ENCODE measurements around the gene PAM16. TPM values are rescaled to one million over a fixed set of nuclear protein-coding genes. Genes with fewer than 3 reads are reported as not detected.
A peak's percentile ranks its signal among the peaks of the same experiment; 100 is the strongest.
"Not testable (repeated sequence)": the region's sequence is repeated elsewhere in the genome, so short reads cannot be mapped to it uniquely, and the experiment has no call there.

Gene PAM16
- polyA plus RNA-seq, result 10 to 100 TPM; 34.7 to 98.4 (median 69.5) TPM
- long read RNA-seq, donor 1, result 0 reads
- long read RNA-seq, donor 2, transcript PAM16-201 (5 exons, 587 nt), result major isoform, 8 of 9 reads
- long read RNA-seq, donor 2, partial matches to known transcripts, result 0 of 9 reads
- long read RNA-seq, donor 2, other reads (novel, unspliced or antisense), result 0 of 9 reads
- long read RNA-seq, donor 3, transcript PAM16-201 (5 exons, 587 nt), result major isoform, 12 of 15 reads
- long read RNA-seq, donor 3, partial matches to known transcripts, result 0 of 15 reads
- long read RNA-seq, donor 3, other reads (novel, unspliced or antisense), result 0 of 15 reads
- long read RNA-seq, donor 4, partial matches to known transcripts, result 0 of 2 reads
- long read RNA-seq, donor 4, other reads (novel, unspliced or antisense), result 0 of 2 reads
- long read RNA-seq, donor 5, transcript PAM16-201 (5 exons, 587 nt), result major isoform, 6 of 8 reads
- long read RNA-seq, donor 5, partial matches to known transcripts, result 0 of 8 reads
- long read RNA-seq, donor 5, other reads (novel, unspliced or antisense), result 0 of 8 reads
- long read RNA-seq, donor 6, transcript PAM16-201 (5 exons, 587 nt), result major isoform, 12 of 15 reads
- long read RNA-seq, donor 6, partial matches to known transcripts, result 0 of 15 reads
- long read RNA-seq, donor 6, other reads (novel, unspliced or antisense), result 0 of 15 reads
- long read RNA-seq, donor 7, transcript PAM16-201 (5 exons, 587 nt), result major isoform, 45 of 75 reads
- long read RNA-seq, donor 7, partial matches to known transcripts, result 24 of 75 reads
- long read RNA-seq, donor 7, other reads (novel, unspliced or antisense), result 0 of 75 reads
- long read RNA-seq, donor 8, partial matches to known transcripts, result 0 of 3 reads
- long read RNA-seq, donor 8, other reads (novel, unspliced or antisense), result 0 of 3 reads
- long read RNA-seq, donor 9, partial matches to known transcripts, result 0 of 5 reads
- long read RNA-seq, donor 9, other reads (novel, unspliced or antisense), result 0 of 5 reads
- long read RNA-seq, donor 10, transcript PAM16-201 (5 exons, 587 nt), result major isoform, 6 of 37 reads
- long read RNA-seq, donor 10, partial matches to known transcripts, result 27 of 37 reads
- long read RNA-seq, donor 10, other reads (novel, unspliced or antisense), result 0 of 37 reads

- peak within 1 kb of the TSS; percentile 65 to 83 (median 73) for H3K27ac ChIP-seq (ENCODE audit: low read depth in 1 of 3, low read length in 2 of 3)
- no peaks in the 10 kb centered on the region for H3K9me3 ChIP-seq (ENCODE audit: control insufficient read depth in 2 of 2, insufficient read depth in 1 of 2, low read depth in 1 of 2, low read length in 1 of 2)
- WGBS, 3 donors, result 0 to 1% (median 0%) methylated on average over 75 to 81 of the region's 81 CpGs
- H3K4me1 ChIP-seq (ENCODE audit: control insufficient read depth in 3 of 3, insufficient read depth in 2 of 3, low read depth in 1 of 3, low read length in 2 of 3), result peaks cover 0 to 21% (median 4%) of the 10 kb centered on the region in 3 donors
- peaks cover 0 to 35% (median 0%) of the 10 kb centered on the region in 3 donors for H3K36me3 ChIP-seq (ENCODE audit: control insufficient read depth in 3 of 3, insufficient read depth in 2 of 3, low read depth in 1 of 3, low read length in 3 of 3)
- peak within 1 kb of the TSS; percentile 56 to 84 (median 62) for H3K4me3 ChIP-seq (ENCODE audit: low read depth in 1 of 3, low read length in 3 of 3)
- no peak for FAIRE-seq
- peak; percentile 90 to 97 for DNase-seq
- H3K27me3 ChIP-seq (ENCODE audit: control insufficient read depth in 3 of 3, insufficient read depth in 3 of 3, low read length in 3 of 3), result no peaks in the 10 kb centered on the region
These were observed at the start of gene PAM16 for GRCh38 chr16:4350787-4351659. TSS of gene PAM16 (minus strand) at chr16:4351321. CDS start at chr16:4351234, 87 bp downstream.

- peaks cover 0 to 74% (median 10%) of the 10 kb centered on the region in 3 donors for H3K36me3 ChIP-seq (ENCODE audit: control insufficient read depth in 3 of 3, insufficient read depth in 2 of 3, low read depth in 1 of 3, low read length in 3 of 3)
- no peak overlapping the region for H3K27ac ChIP-seq (ENCODE audit: low read depth in 1 of 3, low read length in 2 of 3)
- no peak for DNase-seq
- H3K27me3 ChIP-seq (ENCODE audit: control insufficient read depth in 3 of 3, insufficient read depth in 3 of 3, low read length in 3 of 3), result no peaks in the 10 kb centered on the region
- H3K9me3 ChIP-seq (ENCODE audit: control insufficient read depth in 2 of 2, insufficient read depth in 1 of 2, low read depth in 1 of 2, low read length in 1 of 2), result no peaks in the 10 kb centered on the region
- FAIRE-seq, result no peak
- 86 to 97% (median 97%) methylated on average over 9 of the region's 9 CpGs for WGBS, 3 donors
- H3K4me3 ChIP-seq (ENCODE audit: low read depth in 1 of 3, low read length in 3 of 3), result no peak overlapping the region
- peaks cover 0 to 4% (median 0%) of the 10 kb centered on the region in 3 donors for H3K4me1 ChIP-seq (ENCODE audit: control insufficient read depth in 3 of 3, insufficient read depth in 2 of 3, low read depth in 1 of 3, low read length in 2 of 3)
These were observed 48.0 kb upstream of the PAM16 start for GRCh38 chr16:4399001-4399730.

GRCh38 chr16:4395055-4395726 is 44.1 kb upstream of the PAM16 start:
- peaks cover 0 to 69% (median 11%) of the 10 kb centered on the region in 3 donors for H3K36me3 ChIP-seq (ENCODE audit: control insufficient read depth in 3 of 3, insufficient read depth in 2 of 3, low read depth in 1 of 3, low read length in 3 of 3)
- H3K27ac ChIP-seq (ENCODE audit: low read depth in 1 of 3, low read length in 2 of 3), result no peak overlapping the region
- WGBS, 3 donors, result 77 to 84% (median 83%) methylated on average over 9 of the region's 9 CpGs
- no peak overlapping the region for H3K4me3 ChIP-seq (ENCODE audit: low read depth in 1 of 3, low read length in 3 of 3)
- H3K4me1 ChIP-seq (ENCODE audit: control insufficient read depth in 3 of 3, insufficient read depth in 2 of 3, low read depth in 1 of 3, low read length in 2 of 3), result peaks cover 0 to 17% (median 0%) of the 10 kb centered on the region in 3 donors
- H3K9me3 ChIP-seq (ENCODE audit: control insufficient read depth in 2 of 2, insufficient read depth in 1 of 2, low read depth in 1 of 2, low read length in 1 of 2), result no peaks in the 10 kb centered on the region
- H3K27me3 ChIP-seq (ENCODE audit: control insufficient read depth in 3 of 3, insufficient read depth in 3 of 3, low read length in 3 of 3), result no peaks in the 10 kb centered on the region
- no peak for FAIRE-seq
- DNase-seq, result no peak

- H3K4me3 ChIP-seq (ENCODE audit: low read depth in 1 of 3, low read length in 3 of 3); H3K27me3 ChIP-seq (ENCODE audit: control insufficient read depth in 3 of 3, insufficient read depth in 3 of 3, low read length in 3 of 3); H3K27ac ChIP-seq (ENCODE audit: low read depth in 1 of 3, low read length in 2 of 3); H3K9me3 ChIP-seq (ENCODE audit: control insufficient read depth in 2 of 2, insufficient read depth in 1 of 2, low read depth in 1 of 2, low read length in 1 of 2); DNase-seq; FAIRE-seq: not testable (repeated sequence)
- Histone ChIP-seq H3K4me1 (ENCODE audit: control insufficient read depth in 3 of 3, insufficient read depth in 2 of 3, low read depth in 1 of 3, low read length in 2 of 3) (peaks cover 0 to 17% (median 0%) of the 10 kb centered on the region in 3 donors), H3K36me3 (ENCODE audit: control insufficient read depth in 3 of 3, insufficient read depth in 2 of 3, low read depth in 1 of 3, low read length in 3 of 3) (peaks cover 0 to 78% (median 13%) of the 10 kb centered on the region in 3 donors)
- WGBS, 3 donors, result 94 to 96% (median 94%) methylated on average over 15 of the region's 15 CpGs
These were observed 42.7 kb upstream of the PAM16 start for GRCh38 chr16:4393850-4394249.

GRCh38 chr16:4393240-4393600 is 42.1 kb upstream of the PAM16 start:
- H3K36me3 ChIP-seq (ENCODE audit: control insufficient read depth in 3 of 3, insufficient read depth in 2 of 3, low read depth in 1 of 3, low read length in 3 of 3), result peaks cover 0 to 80% (median 13%) of the 10 kb centered on the region in 3 donors
- H3K27ac ChIP-seq (ENCODE audit: low read depth in 1 of 3, low read length in 2 of 3), result peak overlapping the region in 1 of 3 donors; percentile 50
- no peaks in the 10 kb centered on the region for H3K27me3 ChIP-seq (ENCODE audit: control insufficient read depth in 3 of 3, insufficient read depth in 3 of 3, low read length in 3 of 3)
- DNase-seq (peak in 1 of 2 donors; percentile 26), FAIRE-seq (no peak)
- H3K4me1 ChIP-seq (ENCODE audit: control insufficient read depth in 3 of 3, insufficient read depth in 2 of 3, low read depth in 1 of 3, low read length in 2 of 3), result peaks cover 0 to 17% (median 0%) of the 10 kb centered on the region in 3 donors
- 64 to 78% (median 73%) methylated on average over 6 of the region's 6 CpGs for WGBS, 3 donors
- no peaks in the 10 kb centered on the region for H3K9me3 ChIP-seq (ENCODE audit: control insufficient read depth in 2 of 2, insufficient read depth in 1 of 2, low read depth in 1 of 2, low read length in 1 of 2)
- H3K4me3 ChIP-seq (ENCODE audit: low read depth in 1 of 3, low read length in 3 of 3), result no peak overlapping the region

GRCh38 chr16:4392382-4393239 is 41.5 kb upstream of the PAM16 start:
- WGBS, 3 donors, result 60 to 78% (median 77%) methylated on average over 23 to 27 of the region's 27 CpGs
- Histone ChIP-seq H3K4me1 (ENCODE audit: control insufficient read depth in 3 of 3, insufficient read depth in 2 of 3, low read depth in 1 of 3, low read length in 2 of 3) (peaks cover 0 to 17% (median 0%) of the 10 kb centered on the region in 3 donors), H3K27me3 (ENCODE audit: control insufficient read depth in 3 of 3, insufficient read depth in 3 of 3, low read length in 3 of 3) (no peaks in the 10 kb centered on the region), H3K9me3 (ENCODE audit: control insufficient read depth in 2 of 2, insufficient read depth in 1 of 2, low read depth in 1 of 2, low read length in 1 of 2) (no peaks in the 10 kb centered on the region), H3K4me3 (ENCODE audit: low read depth in 1 of 3, low read length in 3 of 3) (no peak overlapping the region), H3K36me3 (ENCODE audit: control insufficient read depth in 3 of 3, insufficient read depth in 2 of 3, low read depth in 1 of 3, low read length in 3 of 3) (peaks cover 0 to 80% (median 13%) of the 10 kb centered on the region in 3 donors), H3K27ac (ENCODE audit: low read depth in 1 of 3, low read length in 2 of 3) (peak overlapping the region in 1 of 3 donors; percentile 50)
- no peak for FAIRE-seq
- DNase-seq, result peak in 1 of 2 donors; percentile 59
